ENCODE measurements around the gene BIRC5. TPM values are rescaled to one million over a fixed set of nuclear protein-coding genes. Genes with fewer than 3 reads are reported as not detected.

Gene BIRC5
- total RNA-seq, 4 donors from 2014 or later: 1.2 to 7.9 (median 3.6) TPM

DNA sequence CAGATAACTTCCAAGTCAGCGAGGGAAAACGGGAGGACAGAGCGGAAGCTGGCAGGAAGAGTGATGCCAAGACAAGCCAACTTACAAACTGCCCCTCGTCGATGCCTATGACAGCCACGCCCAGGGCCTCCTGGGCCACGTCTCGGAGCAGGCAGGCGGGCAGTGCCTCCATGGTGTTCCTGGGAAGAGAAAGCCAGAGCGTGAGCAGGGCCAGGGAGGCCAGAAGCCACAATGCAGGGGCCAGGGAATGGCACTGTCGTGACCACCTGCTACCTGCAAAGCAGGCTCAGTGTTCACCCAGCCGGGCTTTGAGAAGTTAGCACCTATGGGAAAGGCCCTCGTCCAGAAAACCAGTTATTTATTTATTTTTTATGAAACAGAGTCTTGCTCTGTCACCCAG lies 31.5 kb upstream of the BIRC5 start:
- no peaks in the 10 kb centered on the region for H3K9me3 ChIP-seq
- intact Hi-C loops (cut with DNase I; ENCODE audit: low total_unique reads) (no loop called here), in situ Hi-C loops (cut with MboI; ENCODE audit: low pct_ligation_motif_present in 1 of 4, low pct_unique_long_range_greater_than_20kb in 1 of 4, low sequenced_read_pairs in 3 of 4) (no loop called here)
- peaks cover 6 to 51% (median 38%) of the 10 kb centered on the region in 4 donors for H3K4me1 ChIP-seq
- H3K27me3 ChIP-seq: no peaks in the 10 kb centered on the region
- H3K36me3 ChIP-seq: no peaks in the 10 kb centered on the region
- TF ChIP-seq POLR2AphosphoS5 (IDR thresholded peaks at IDR 0.05): no peak
- TF ChIP-seq CTCF (IDR thresholded peaks at IDR 0.05): no peak
- no peak for TF ChIP-seq POLR2A (IDR thresholded peaks at IDR 0.05)
- TF ChIP-seq EP300 (IDR thresholded peaks at IDR 0.05; ENCODE audit: low read depth): no peak
- 91% methylated on average over 13 of the region's 13 CpGs; no CpG with 5 or more reads in 1 of the 2 donors for WGBS, 2 donors (ENCODE audit: low coverage in 1 of 2)
- no peak for DNase-seq
- H3K27ac ChIP-seq: no peak overlapping the region
- H3K4me3 ChIP-seq: no peak overlapping the region

DNA sequence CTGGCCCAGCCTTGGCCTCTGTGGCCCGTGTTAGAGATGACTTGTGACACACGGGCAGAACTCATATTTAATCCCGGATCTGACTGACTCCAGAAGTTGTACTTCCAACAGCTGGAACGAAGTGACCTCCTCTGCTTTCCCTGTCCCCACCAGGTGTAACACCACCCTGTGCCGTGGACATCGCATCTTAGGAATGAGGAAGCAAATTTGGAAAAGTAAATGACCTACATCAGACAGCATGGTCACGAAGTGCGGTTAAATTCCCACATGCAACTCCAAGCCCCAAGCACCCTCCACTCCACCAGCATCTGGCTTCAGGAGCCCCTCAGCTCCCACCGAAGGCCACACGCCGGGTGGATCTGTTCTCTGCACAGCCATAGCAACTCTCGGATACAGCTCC lies 30.1 kb upstream of the BIRC5 start:
- 60 to 81% methylated on average over 1 to 12 of the region's 12 CpGs for WGBS, 2 donors (ENCODE audit: low coverage in 1 of 2)
- Histone ChIP-seq H3K4me3 (no peak overlapping the region), H3K27ac (peak overlapping the region in 3 of 4 donors; percentile 34 to 86 (median 64)), H3K4me1 (peaks cover 8 to 61% (median 42%) of the 10 kb centered on the region in 4 donors), H3K27me3 (no peaks in the 10 kb centered on the region), H3K9me3 (no peaks in the 10 kb centered on the region), H3K36me3 (no peaks in the 10 kb centered on the region)
- intact Hi-C loops (cut with DNase I; ENCODE audit: low total_unique reads) (no loop called here), in situ Hi-C loops (cut with MboI; ENCODE audit: low pct_ligation_motif_present in 1 of 4, low pct_unique_long_range_greater_than_20kb in 1 of 4, low sequenced_read_pairs in 3 of 4) (no loop called here)
- TF ChIP-seq EP300 (IDR thresholded peaks at IDR 0.05; ENCODE audit: low read depth): no peak
- TF ChIP-seq POLR2A (IDR thresholded peaks at IDR 0.05): no peak
- TF ChIP-seq CTCF (IDR thresholded peaks at IDR 0.05): no peak
- no peak for DNase-seq

DNA sequence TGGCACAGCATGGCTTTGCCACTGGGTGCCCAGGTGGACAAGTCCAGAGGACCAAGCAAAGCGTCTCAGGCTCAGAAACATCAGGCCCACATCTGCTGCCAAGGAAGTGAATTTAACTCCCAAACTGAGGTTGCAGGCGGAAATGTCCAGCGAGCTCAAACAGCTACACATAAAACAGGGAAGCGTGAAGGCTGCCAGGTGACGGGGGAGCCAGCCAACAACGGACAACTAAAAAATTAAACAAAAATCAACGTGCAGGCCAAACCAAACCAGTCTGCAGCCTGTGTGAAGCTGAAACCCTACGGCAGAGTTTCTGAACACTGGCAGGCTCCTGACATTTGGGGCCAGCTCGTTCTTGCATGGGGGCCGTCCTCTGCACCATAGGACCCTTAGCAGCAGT lies 29.7 kb upstream of the BIRC5 start:
- TF ChIP-seq CTCF (IDR thresholded peaks at IDR 0.05) (no peak), POLR2AphosphoS5 (IDR thresholded peaks at IDR 0.05) (no peak), POLR2A (IDR thresholded peaks at IDR 0.05) (no peak), EP300 (IDR thresholded peaks at IDR 0.05; ENCODE audit: low read depth) (no peak)
- Histone ChIP-seq H3K4me3 (no peak overlapping the region), H3K36me3 (no peaks in the 10 kb centered on the region), H3K27ac (peak overlapping the region in 3 of 4 donors; percentile 34 to 86 (median 64)), H3K27me3 (no peaks in the 10 kb centered on the region), H3K4me1 (peaks cover 8 to 61% (median 42%) of the 10 kb centered on the region in 4 donors), H3K9me3 (no peaks in the 10 kb centered on the region)
- no peak for DNase-seq
- intact Hi-C loops (cut with DNase I; ENCODE audit: low total_unique reads) (no loop called here), in situ Hi-C loops (cut with MboI; ENCODE audit: low pct_ligation_motif_present in 1 of 4, low pct_unique_long_range_greater_than_20kb in 1 of 4, low sequenced_read_pairs in 3 of 4) (no loop called here)
- 49% methylated on average over 10 of the region's 10 CpGs; no CpG with 5 or more reads in 1 of the 2 donors for WGBS, 2 donors (ENCODE audit: low coverage in 1 of 2)

GRCh38 chr17:78184868-78185267 lies 29.2 kb upstream of the BIRC5 start:
- H3K4me3 ChIP-seq: no peak overlapping the region
- TF ChIP-seq POLR2A (IDR thresholded peaks at IDR 0.05): no peak
- no peak for TF ChIP-seq CTCF (IDR thresholded peaks at IDR 0.05)
- no peak for TF ChIP-seq EP300 (IDR thresholded peaks at IDR 0.05; ENCODE audit: low read depth)
- no peak for TF ChIP-seq POLR2AphosphoS5 (IDR thresholded peaks at IDR 0.05)
- in situ Hi-C loops (cut with MboI; ENCODE audit: low pct_ligation_motif_present in 1 of 4, low pct_unique_long_range_greater_than_20kb in 1 of 4, low sequenced_read_pairs in 3 of 4): no loop called here
- WGBS, 2 donors (ENCODE audit: low coverage in 1 of 2): 70 to 80% methylated on average over 2 to 9 of the region's 9 CpGs
- H3K9me3 ChIP-seq: no peaks in the 10 kb centered on the region
- intact Hi-C loops (cut with DNase I; ENCODE audit: low total_unique reads): no loop called here
- peaks cover 8 to 58% (median 39%) of the 10 kb centered on the region in 4 donors for H3K4me1 ChIP-seq
- H3K36me3 ChIP-seq: no peaks in the 10 kb centered on the region
- DNase-seq: no peak
- H3K27ac ChIP-seq: peak overlapping the region in 3 of 4 donors; percentile 34 to 86 (median 64)
- no peaks in the 10 kb centered on the region for H3K27me3 ChIP-seq
